ENCODE results near the gene XIAP.
"Not testable (repeated sequence)": the region's sequence is repeated elsewhere in the genome, so short reads cannot be mapped to it uniquely, and the experiment has no call there.

The XIAP gene

GRCh38 chrX:123920105-123920785, 60.4 kb downstream of the XIAP start:
- no peak for DNase-seq (ENCODE audit: low spot score)
- no peak for TF ChIP-seq CTCF (IDR thresholded peaks at IDR 0.05; ENCODE audit: extremely low read depth, insufficient read depth, missing control alignments)
- in situ Hi-C loops (cut with MboI; ENCODE audit: low pct_unique_long_range_greater_than_20kb, low sequenced_read_pairs, unreplicated experiment), result no loop called here

GRCh38 chrX:123923211-123923610, 63.4 kb downstream of the XIAP start:
- TF ChIP-seq CTCF (IDR thresholded peaks at IDR 0.05; ENCODE audit: extremely low read depth, insufficient read depth, missing control alignments), result no peak
- in situ Hi-C loops (cut with MboI; ENCODE audit: low pct_unique_long_range_greater_than_20kb, low sequenced_read_pairs, unreplicated experiment), result no loop called here
- DNase-seq (ENCODE audit: low spot score), result no peak

GRCh38 chrX:123924186-123924585, 64.3 kb downstream of the XIAP start:
- DNase-seq (ENCODE audit: low spot score), result no peak
- no peak for TF ChIP-seq CTCF (IDR thresholded peaks at IDR 0.05; ENCODE audit: extremely low read depth, insufficient read depth, missing control alignments)
- in situ Hi-C loops (cut with MboI; ENCODE audit: low pct_unique_long_range_greater_than_20kb, low sequenced_read_pairs, unreplicated experiment), result no loop called here

- no peak for TF ChIP-seq CTCF (IDR thresholded peaks at IDR 0.05; ENCODE audit: extremely low read depth, insufficient read depth, missing control alignments)
- DNase-seq (ENCODE audit: low spot score), result no peak
- in situ Hi-C loops (cut with MboI; ENCODE audit: low pct_unique_long_range_greater_than_20kb, low sequenced_read_pairs, unreplicated experiment), result no loop called here
These were observed 68.0 kb downstream of the XIAP start for GRCh38 chrX:123927845-123928244.

- in situ Hi-C loops (cut with MboI; ENCODE audit: low pct_unique_long_range_greater_than_20kb, low sequenced_read_pairs, unreplicated experiment), result not testable (repeated sequence)
These were observed 72.2 kb downstream of the XIAP start for GRCh38 chrX:123932055-123932454.

GRCh38 chrX:123943074-123943473, 83.2 kb downstream of the XIAP start:
- in situ Hi-C loops (cut with MboI; ENCODE audit: low pct_unique_long_range_greater_than_20kb, low sequenced_read_pairs, unreplicated experiment), result no loop called here
- no peak for TF ChIP-seq CTCF (IDR thresholded peaks at IDR 0.05; ENCODE audit: extremely low read depth, insufficient read depth, missing control alignments)
- no peak for DNase-seq (ENCODE audit: low spot score)

More at GRCh38 chrX:123932055-123932454, 72.2 kb downstream of the XIAP start:
- DNase-seq (ENCODE audit: low spot score), result not testable (repeated sequence)

- no peak for TF ChIP-seq CTCF (IDR thresholded peaks at IDR 0.05; ENCODE audit: extremely low read depth, insufficient read depth, missing control alignments)
- in situ Hi-C loops (cut with MboI; ENCODE audit: low pct_unique_long_range_greater_than_20kb, low sequenced_read_pairs, unreplicated experiment), result no loop called here
- DNase-seq (ENCODE audit: low spot score), result no peak
These were observed 83.6 kb downstream of the XIAP start for GRCh38 chrX:123943488-123943887.

All from GM13977 (cell line).